ENCODE measurements around the gene ILF2.
"Not testable (repeated sequence)": the region's sequence is repeated elsewhere in the genome, so short reads cannot be mapped to it uniquely, and the experiment has no call there.

The ILF2 gene

GRCh38 chr1:153678519-153679336, 7.9 kb upstream of the ILF2 start, which contains the start of gene NPR1:
TSS of gene NPR1 (plus strand) at chr1:153678688. CDS start at chr1:153679109, 421 bp downstream.
- no peak for DNase-seq

GRCh38 chr1:153677718-153678518, 7.1 kb upstream of the ILF2 start:
- DNase-seq = no peak

GRCh38 chr1:153673511-153673910, 2.7 kb upstream of the ILF2 start:
- DNase-seq = no peak

DNA sequence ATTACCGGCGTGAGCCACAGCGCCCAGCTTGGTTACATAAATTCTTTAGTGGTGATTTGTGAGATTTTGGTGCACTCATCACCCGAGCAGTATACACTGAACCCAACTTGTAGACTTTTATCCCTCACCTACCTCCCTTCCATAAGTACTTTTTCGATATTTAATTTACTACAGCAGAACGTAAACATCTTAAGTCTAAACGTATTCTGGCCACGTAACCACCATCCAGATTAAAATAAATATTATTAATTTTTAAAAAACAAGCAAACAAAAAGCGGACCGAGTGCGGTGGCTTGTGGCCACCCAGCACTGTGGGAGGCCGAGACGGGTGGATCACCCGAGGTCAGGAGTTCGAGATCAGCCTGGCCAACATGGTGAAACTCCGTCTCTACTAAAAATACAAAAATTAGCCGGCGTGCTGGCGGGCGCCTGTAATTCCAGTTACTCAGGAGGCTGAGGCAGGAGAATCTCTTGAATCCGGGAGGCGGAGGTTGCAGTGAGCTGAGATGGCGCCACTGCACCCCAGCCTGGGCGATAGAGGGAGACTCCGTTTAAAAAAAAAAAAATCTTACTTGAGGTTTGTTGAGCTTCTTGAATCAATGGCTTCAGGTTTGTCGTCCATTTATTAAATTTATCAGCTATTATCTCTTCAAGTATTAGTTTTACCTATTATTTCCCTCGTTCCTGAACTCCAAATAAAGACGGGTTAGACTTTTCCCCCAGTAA, 998 bp upstream of the ILF2 start:
- DNase-seq = not testable (repeated sequence)

- DNase-seq = no peak
Measured at GRCh38 chr1:153670257-153670858, 435 bp downstream of the ILF2 start.

DNA sequence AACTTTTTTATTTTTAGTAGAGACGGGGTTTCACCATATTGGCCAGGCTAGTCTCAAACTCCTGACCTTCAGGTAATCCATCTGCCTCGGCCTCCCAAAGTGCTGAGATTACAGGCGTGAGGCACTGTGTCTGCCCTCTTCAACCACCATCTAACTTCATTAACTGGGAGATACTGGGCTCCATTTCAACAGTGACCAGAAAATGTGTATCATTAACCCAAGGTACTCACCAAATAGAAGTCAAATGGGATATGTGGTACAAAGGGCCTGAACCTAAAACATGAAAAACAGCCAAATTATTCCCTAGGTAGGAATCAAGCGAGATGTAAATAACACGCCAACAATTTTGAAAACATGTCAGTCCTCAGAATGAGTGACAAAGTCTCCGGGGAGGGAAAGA, 1.2 kb downstream of the ILF2 start:
- DNase-seq = no peak

DNA sequence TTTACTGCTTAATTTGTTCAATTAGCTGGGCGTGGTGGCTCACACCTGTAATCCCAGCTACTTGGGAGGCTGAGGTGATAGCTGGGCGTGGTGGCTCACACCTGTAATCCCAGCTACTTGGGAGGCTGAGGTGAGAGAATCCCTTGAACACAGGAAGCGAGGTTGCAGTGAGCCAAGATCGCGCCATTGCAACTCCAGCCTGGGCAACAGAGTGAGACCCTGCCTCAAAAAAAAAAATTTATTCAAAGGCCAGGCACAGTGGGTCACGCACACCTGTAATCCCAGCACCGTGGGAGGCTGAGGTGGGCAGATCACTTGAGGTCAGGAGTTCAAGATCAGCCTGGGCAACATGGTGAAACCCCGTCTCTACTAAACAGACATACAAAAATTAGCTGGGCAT, 2.1 kb downstream of the ILF2 start:
- DNase-seq = not testable (repeated sequence)

DNA sequence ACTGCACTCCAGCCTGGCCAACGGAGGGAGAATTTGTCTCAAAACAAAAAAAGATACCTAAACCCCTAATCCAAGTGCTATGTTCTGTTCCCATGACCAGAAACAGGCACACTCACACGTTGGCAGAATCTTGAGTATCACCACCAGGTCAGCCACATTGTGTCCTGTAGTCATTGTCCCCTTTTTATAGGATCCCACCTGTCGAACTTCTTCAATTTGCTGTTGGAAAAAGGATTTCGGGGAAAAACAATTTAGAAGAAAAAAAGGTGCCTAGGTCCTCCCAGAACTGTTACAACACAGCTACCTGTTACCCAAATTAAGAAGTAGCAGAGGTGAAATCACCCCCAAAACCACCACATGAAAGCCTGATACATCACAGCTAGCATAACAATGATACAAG, 3.4 kb downstream of the ILF2 start:
- no peak for DNase-seq

DNA sequence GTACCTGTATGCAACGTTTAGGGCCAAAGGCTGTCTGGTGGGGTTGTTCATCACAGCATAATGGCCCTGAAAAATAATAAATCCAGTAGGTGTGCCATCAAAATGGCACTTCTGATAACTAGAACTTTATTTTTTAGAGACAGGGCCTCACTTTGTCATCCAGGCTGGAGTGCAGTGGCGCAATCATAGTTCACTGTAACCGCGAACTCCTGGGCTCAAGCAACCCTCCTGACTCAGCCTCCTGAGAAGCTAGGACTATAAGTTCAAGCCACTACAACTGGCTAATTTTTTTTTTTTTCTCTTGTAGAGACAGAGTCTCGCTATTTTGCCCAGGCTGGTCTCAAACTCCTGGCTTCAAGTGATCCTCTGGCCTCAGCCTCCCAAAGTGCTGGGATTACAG, 7.6 kb downstream of the ILF2 start:
- DNase-seq = no peak

DNA sequence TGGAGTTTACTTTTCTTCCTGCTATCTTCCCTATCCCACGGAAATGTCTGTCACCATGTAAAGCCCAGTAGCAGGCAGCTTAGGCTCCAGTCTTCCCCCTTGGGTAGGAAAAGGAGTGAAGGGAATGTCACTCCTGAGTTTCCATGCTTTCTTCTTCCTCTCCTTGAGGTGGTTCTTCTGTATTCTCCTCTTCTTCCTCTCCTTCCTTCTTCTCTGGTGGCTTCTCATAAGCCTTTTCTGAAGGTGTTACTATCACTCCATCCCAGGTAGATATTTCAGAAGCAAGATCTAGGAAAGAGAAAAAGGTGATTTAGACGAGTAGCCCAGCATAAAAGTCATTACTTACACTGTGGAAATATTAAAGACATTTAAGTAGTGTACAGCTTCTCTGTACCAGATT, 8.5 kb downstream of the ILF2 start:
- DNase-seq = no peak

GRCh38 chr1:153661111-153661708, 9.6 kb downstream of the ILF2 start:
- no peak for DNase-seq

DNA sequence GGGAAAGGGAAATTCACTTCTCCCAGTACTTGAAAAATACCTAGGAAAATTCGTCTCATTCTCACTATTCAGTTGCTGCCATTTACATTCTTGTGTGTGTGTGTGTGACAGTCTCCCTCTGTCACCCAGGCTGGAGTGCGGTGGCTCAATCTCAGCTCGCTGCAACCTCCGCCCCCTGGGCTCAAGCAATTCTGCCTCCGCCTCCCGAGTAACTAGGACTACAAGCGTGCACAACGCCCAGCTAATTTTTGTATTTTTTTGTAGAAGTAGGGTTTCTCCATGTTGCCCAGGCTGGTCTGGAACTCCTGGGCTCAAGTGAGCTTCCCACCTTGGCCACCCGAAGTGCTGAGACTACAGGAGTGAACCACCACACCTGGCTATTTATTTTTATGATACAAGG, 11.1 kb downstream of the ILF2 start:
- DNase-seq = no peak

DNA sequence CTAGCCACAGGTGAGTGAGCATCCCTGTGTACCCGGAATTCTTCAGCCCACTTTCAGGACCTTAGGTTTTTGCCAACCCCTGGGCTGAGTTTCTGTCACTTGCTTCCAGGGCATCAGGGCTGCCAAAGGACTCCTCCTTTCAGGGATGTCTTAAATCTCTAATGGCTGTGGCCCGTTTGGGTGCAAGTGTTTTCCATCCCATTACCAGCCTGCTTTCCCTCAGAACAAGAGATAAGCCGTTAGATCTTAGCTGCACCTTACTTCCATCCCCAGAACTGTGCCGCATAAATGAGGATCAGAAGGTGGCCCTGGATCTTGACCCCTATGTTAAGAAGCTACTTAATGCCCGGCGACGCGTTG, 11.6 kb downstream of the ILF2 start:
- no peak for DNase-seq

DNA sequence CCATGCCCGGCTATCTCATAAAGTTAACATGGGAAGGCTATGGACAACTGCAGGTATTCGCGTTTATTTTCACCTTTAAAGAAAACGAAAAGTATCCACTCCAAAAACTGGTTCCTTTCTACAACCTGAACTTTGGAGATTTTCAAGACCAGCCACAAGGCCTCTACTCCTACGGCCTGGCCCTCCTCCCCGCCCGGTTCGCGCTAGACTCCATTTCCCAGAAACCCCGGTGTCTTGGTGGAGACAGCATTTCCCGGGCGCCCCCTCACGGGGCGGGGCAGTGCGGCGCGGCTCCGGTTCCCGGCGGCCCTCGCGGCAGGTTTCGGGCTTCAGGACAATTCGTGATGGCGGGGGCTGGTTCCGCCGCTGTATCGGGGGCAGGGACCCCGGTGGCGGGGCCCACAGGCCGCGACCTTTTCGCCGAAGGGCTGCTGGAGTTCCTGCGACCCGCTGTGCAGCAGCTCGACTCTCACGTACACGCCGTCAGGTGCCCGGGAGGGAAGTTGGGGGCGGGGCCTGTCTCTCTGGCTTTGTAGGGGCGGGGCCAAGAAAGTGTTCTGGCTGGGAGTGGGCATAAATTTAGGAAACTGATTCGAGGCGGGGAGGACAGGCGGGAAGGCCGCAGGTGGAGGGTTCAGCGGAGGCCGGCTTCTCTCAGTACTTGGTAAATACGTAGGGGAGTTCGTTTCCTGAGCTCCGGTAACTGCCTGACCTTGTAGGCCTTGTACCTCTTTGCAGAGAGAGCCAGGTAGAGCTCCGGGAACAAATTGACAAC, 12.2 kb downstream of the ILF2 start, which contains the start of gene SNAPIN:
SNAPIN (plus strand) TSS at position 304 of the 775 bp plus-strand sequence; CDS start at position 345, 41 bp downstream.
- DNase-seq = peak; percentile 94

DNA sequence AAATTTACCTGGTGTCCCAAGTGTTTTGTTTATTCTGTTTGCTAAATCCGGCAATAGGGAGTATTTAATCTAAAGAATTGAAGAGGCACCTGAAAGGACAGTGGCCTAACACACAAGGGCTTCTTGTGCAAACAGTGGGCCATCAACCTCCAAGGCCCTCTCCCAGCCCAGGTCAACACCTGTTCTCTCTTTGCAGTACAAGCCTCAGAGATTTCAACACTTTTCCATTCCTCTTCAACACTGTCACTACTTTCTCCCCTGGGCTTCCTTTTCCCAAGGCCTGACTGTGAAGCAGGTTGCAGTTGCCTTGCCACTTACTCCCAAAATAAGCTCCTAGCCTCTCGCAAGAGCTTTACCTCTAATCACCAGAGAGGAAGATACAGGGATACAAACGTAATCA, 15.5 kb downstream of the ILF2 start:
- no peak for DNase-seq

GRCh38 chr1:153652805-153653500, 17.8 kb downstream of the ILF2 start:
- DNase-seq = no peak

DNA sequence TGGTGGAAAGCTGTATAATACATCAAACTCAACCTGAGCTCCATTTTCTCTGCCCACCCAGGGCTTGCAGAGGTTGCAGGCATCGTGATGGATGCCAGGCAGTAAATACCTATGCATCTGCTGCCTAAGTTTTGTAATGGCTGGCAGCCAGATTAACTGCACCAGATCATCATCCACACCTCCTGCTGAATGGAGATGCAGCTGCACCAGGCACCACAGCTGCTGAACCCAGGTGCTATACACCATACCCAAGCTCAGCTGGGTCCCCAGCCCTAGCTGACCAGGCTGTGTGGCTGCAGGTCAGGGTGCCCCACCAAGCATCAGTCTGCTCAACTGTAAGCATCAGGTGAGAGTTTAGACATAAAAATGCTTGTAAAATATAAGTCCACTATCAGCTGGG, 19.0 kb downstream of the ILF2 start:
- DNase-seq = no peak

GRCh38 chr1:153649863-153650235, 20.9 kb downstream of the ILF2 start:
- DNase-seq = no peak

DNA sequence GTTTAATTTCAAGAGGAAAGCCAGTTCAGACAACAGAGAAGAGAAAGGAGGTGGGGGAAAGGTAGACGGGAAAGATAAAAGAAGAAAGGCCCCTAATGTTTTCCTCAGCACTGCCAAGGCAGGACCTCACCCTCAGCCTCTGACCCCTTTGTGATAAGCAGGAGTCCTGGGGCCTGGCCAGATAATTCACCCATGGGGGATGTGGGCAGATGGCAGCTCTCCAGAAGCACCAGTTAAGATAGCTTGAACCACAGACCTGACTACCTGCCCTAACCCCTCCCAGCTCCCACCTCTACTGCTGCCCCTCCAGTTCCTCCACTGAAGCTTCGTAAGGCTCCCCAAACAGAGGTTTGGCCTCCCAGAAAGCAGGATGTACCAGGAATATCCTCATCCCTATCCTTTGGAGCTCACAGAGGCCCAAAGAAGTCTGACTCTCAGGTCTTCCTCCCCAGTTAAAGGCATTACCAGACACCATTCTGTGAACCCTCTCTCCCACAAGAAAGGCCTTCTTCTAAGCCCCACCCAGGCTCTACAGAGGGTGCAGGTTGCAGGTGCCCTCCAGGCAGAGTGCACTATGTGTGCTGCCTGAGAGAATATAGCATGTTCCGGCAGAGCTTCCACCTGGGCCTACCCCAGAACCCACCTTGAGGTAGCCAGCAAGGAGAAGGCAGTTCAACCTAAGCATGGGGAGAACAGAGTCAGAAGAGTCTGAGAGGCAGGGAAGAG, 21.5 kb downstream of the ILF2 start:
- DNase-seq = no peak

DNA sequence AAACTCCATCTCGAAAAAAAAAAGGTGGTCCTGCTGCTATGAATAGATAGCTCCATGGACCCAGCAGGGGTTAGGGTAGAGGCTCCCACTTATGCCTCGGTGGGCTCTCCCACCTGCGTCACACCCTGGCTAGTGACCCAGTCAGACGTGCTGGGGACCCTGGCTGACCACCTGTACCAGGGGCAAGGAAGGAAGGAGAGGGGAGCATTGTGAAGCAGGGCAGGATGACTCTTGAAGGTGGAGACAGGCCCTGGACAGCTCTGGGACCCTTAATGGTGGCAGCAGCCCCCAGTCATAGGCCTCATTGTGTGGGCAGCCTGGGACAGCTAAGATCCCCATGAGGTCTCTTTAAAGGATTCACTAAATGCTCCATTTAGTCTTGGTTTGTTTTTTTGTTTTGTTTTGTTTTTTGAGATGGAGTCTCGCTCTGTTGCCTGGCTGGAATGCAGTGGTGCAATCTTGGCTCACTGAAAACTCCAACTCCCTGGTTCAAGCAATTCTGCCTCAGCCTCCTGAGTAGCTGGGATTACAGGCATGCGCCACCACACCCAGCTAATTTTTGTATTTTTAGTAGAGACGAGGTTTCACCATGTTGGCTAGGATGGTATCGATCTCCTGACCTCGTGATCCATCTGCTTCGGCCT, 22.7 kb downstream of the ILF2 start:
- no peak for DNase-seq

All from NCI-H2227 treated with DMSO at 0.1 percent for 48 hours (cell line).